GM19035 (cell line): ENCODE results near the gene ACADS.

ENCODE experiments used
- ATAC-seq: cut with Tn5 transposase; IDR thresholded peaks from one replicate; pipeline ENCODE4 v1.9.1; 2021; ENCODE audit not compliant: unreplicated experiment

The ACADS gene

GRCh38 chr12:120751389-120751788 is 25.8 kb downstream of the ACADS start:
- no peak for ATAC-seq

- no peak for ATAC-seq
Observed at GRCh38 chr12:120754792-120755191, 29.2 kb downstream of the ACADS start.

GRCh38 chr12:120755269-120755668 is 29.6 kb downstream of the ACADS start:
- ATAC-seq: no peak

- ATAC-seq: no peak
Observed at GRCh38 chr12:120757226-120757742, 31.7 kb downstream of the ACADS start.

- ATAC-seq: no peak
Observed at GRCh38 chr12:120757949-120758348, 32.3 kb downstream of the ACADS start.

GRCh38 chr12:120758798-120759590 is 33.4 kb downstream of the ACADS start:
- no peak for ATAC-seq

GRCh38 chr12:120759591-120760348 is 34.1 kb downstream of the ACADS start:
- no peak for ATAC-seq

GRCh38 chr12:120760349-120761254 is 35.0 kb downstream of the ACADS start:
- no peak for ATAC-seq

- no peak for ATAC-seq
Observed at GRCh38 chr12:120761519-120761934, 35.9 kb downstream of the ACADS start.

- ATAC-seq: no peak
Observed at GRCh38 chr12:120762086-120762485, 36.5 kb downstream of the ACADS start.

- no peak for ATAC-seq
Observed at GRCh38 chr12:120763250-120763649, 37.6 kb downstream of the ACADS start.

GRCh38 chr12:120764816-120765215 is 39.2 kb downstream of the ACADS start:
- ATAC-seq: no peak

- no peak for ATAC-seq
Observed at GRCh38 chr12:120766566-120766965, 40.9 kb downstream of the ACADS start.

GRCh38 chr12:120767071-120768024 is 41.7 kb downstream of the ACADS start:
- ATAC-seq: no peak

GRCh38 chr12:120771097-120771496 is 45.5 kb downstream of the ACADS start:
- ATAC-seq: no peak

GRCh38 chr12:120774169-120774916 is 48.7 kb downstream of the ACADS start:
- ATAC-seq: no peak

GRCh38 chr12:120775862-120776552 is 50.4 kb downstream of the ACADS start:
- no peak for ATAC-seq

- no peak for ATAC-seq
Observed at GRCh38 chr12:120783197-120783596, 57.6 kb downstream of the ACADS start.

GRCh38 chr12:120784804-120785203 is 59.2 kb downstream of the ACADS start:
- no peak for ATAC-seq
